ENCODE results near the gene LMOD3. TPM values are rescaled to one million over a fixed set of nuclear protein-coding genes. Genes with fewer than 3 reads are reported as not detected.

Gene LMOD3
- total RNA-seq, 1 donor from 2014 or later: not detected

- Mint-ChIP-seq H3K27ac (ENCODE audit: unreplicated experiment) (peak overlapping the region; percentile 98), H3K4me3 (ENCODE audit: unreplicated experiment) (peak overlapping the region; percentile 92), H3K36me3 (ENCODE audit: unreplicated experiment) (no peaks in the 10 kb centered on the region), H3K27me3 (ENCODE audit: unreplicated experiment) (no peaks in the 10 kb centered on the region), H3K4me1 (ENCODE audit: unreplicated experiment) (peaks cover 81% of the 10 kb centered on the region), H3K9me3 (ENCODE audit: unreplicated experiment) (no peaks in the 10 kb centered on the region)
- peak; percentile 91 for DNase-seq (ENCODE audit: extremely low spot score, unreplicated experiment)
- no peak for TF ChIP-seq CTCF (IDR thresholded peaks at IDR 0.05)
Measured at GRCh38 chr3:69085833-69086722, 36.3 kb downstream of the LMOD3 start.

DNA sequence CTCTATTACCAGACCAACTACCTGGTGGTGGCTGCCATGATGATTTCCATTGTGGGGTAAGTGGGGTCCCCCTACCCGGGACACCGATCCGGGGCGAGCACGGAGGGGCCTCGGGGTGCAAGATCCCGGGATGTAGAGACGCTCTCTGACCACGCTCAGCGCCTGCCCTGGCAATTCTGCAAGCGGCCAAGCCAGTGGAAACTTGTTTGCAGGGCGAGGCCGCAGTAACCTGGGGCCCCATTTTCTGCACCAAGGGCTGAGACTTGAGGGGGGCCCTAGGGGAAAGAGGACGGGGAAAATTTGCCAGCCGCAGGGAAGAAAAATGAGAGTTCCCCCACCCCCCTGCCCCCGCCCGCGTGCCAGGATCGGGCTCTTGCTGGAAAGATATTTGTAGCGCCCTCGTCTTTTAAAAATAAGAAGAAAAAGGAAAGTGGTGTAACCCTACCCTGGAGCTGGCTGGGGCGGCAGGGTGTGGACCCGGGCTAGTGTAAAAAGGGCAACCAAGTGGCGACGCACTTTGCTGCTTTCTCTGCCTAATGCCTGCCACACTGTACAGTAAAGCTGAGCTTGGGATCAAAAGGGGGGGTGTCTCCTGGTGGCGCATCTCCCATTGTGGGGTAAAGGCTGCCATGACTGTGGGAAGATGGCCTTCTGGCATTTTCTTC is 37.1 kb downstream of the LMOD3 start:
- Mint-ChIP-seq H3K36me3 (ENCODE audit: unreplicated experiment) (no peaks in the 10 kb centered on the region), H3K4me1 (ENCODE audit: unreplicated experiment) (peaks cover 81% of the 10 kb centered on the region), H3K9me3 (ENCODE audit: unreplicated experiment) (no peaks in the 10 kb centered on the region), H3K4me3 (ENCODE audit: unreplicated experiment) (peak overlapping the region; percentile 92), H3K27ac (ENCODE audit: unreplicated experiment) (peak overlapping the region; percentile 98), H3K27me3 (ENCODE audit: unreplicated experiment) (no peaks in the 10 kb centered on the region)
- TF ChIP-seq CTCF (IDR thresholded peaks at IDR 0.05): no peak
- DNase-seq (ENCODE audit: extremely low spot score, unreplicated experiment): no peak

GRCh38 chr3:69084326-69085167 is 37.8 kb downstream of the LMOD3 start, which contains the start of gene ARL6IP5:
Gene ARL6IP5 (plus strand): TSS chr3:69084937. CDS start chr3:69085048, 111 bp downstream.
- Mint-ChIP-seq H3K27me3 (ENCODE audit: unreplicated experiment) (no peaks in the 10 kb centered on the region), H3K4me3 (ENCODE audit: unreplicated experiment) (peak within 1 kb of the TSS; percentile 92)

GRCh38 chr3:69082805-69083204 is 39.6 kb downstream of the LMOD3 start:
- peak overlapping the region; percentile 98 for H3K27ac Mint-ChIP-seq (ENCODE audit: unreplicated experiment)
- H3K9me3 Mint-ChIP-seq (ENCODE audit: unreplicated experiment): no peaks in the 10 kb centered on the region
- H3K4me1 Mint-ChIP-seq (ENCODE audit: unreplicated experiment): peaks cover 76% of the 10 kb centered on the region
- no peak for TF ChIP-seq CTCF (IDR thresholded peaks at IDR 0.05)
- no peaks in the 10 kb centered on the region for H3K36me3 Mint-ChIP-seq (ENCODE audit: unreplicated experiment)
- DNase-seq (ENCODE audit: extremely low spot score, unreplicated experiment): no peak
- H3K4me3 Mint-ChIP-seq (ENCODE audit: unreplicated experiment): peak overlapping the region; percentile 45
- no peaks in the 10 kb centered on the region for H3K27me3 Mint-ChIP-seq (ENCODE audit: unreplicated experiment)

More at GRCh38 chr3:69084326-69085167, 37.8 kb downstream of the LMOD3 start, which contains the start of gene ARL6IP5:
- DNase-seq (ENCODE audit: extremely low spot score, unreplicated experiment): peak; percentile 95
- Mint-ChIP-seq H3K27ac (ENCODE audit: unreplicated experiment) (peak within 1 kb of the TSS; percentile 98), H3K36me3 (ENCODE audit: unreplicated experiment) (no peaks in the 10 kb centered on the region), H3K9me3 (ENCODE audit: unreplicated experiment) (no peaks in the 10 kb centered on the region), H3K4me1 (ENCODE audit: unreplicated experiment) (peaks cover 74% of the 10 kb centered on the region)
- TF ChIP-seq CTCF (IDR thresholded peaks at IDR 0.05): no peak
